SK-N-DZ (cell line): ENCODE measurements around the gene CDRT4.
"Not testable (repeated sequence)": the region's sequence is repeated elsewhere in the genome, so short reads cannot be mapped to it uniquely, and the experiment has no call there.

Experiments used
- DNase-seq: peaks from one replicate; pipeline ENCODE4 v3.0.0-alpha.2; 2015; ENCODE audit warnings: low spot score

CDRT4 gene

GRCh38 chr17:15456972-15457722, 10.3 kb downstream of the CDRT4 start:
- no peak for DNase-seq

- DNase-seq: no peak
Measured at GRCh38 chr17:15456496-15456895, 10.9 kb downstream of the CDRT4 start.

DNA sequence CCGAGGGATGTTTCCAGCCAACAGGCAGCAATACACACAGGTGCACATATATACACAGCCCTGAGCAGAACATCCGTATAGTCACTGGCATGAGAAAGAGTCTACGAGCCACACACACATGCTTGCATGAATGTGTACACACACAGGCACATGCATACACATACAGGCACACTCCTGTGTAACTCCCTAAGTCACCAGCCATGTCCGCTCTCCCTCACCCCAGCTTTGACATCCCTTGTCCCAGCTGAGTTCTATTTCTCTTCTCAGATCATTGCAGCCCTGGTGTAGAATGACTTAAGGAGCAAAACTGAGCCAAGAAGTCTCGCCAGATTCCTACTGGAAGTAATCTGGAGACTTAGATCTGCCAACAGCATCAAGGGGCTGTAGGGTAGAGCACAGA, 13.1 kb downstream of the CDRT4 start:
- no peak for DNase-seq

- no peak for DNase-seq
Measured at GRCh38 chr17:15453782-15454181, 13.6 kb downstream of the CDRT4 start.

DNA sequence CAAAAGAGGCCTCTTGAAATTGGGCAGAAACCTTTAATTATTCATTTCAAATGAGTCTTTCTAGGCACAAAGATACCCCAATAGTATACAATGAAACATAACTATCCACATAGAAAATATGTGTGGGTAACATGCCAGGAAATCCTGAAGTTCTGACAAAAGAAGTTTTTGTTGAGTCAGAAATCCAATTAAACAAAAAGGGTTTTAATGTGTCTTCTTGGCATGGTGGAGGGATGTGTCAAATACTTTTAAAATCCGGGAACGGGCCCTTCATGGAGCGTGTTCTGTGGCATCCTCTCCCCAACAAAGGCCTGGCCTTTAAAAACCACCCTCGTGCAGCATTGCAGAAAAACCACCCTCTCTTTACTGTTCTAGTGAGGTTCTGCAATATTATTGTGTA, 14.2 kb downstream of the CDRT4 start:
- DNase-seq: no peak

DNA sequence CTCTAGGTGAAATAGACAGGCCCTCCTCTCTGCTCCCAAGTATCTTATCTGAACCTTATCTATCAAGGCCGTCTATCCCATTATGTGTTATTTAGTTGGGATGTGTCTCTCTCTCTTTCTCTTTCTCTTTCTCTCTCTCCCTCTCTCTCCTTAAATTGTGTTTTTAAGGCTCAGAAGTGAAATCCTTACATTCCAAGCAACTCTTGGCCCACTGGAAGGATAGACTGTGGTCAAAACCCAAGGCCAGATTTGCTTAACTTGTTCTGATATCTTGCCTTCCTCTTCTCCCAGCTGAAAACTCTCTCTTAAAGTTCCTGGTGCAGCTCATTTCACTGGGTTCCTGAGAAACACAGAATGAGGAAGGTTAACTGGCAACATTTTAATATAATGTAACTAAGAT, 14.7 kb downstream of the CDRT4 start:
- DNase-seq: no peak

DNA sequence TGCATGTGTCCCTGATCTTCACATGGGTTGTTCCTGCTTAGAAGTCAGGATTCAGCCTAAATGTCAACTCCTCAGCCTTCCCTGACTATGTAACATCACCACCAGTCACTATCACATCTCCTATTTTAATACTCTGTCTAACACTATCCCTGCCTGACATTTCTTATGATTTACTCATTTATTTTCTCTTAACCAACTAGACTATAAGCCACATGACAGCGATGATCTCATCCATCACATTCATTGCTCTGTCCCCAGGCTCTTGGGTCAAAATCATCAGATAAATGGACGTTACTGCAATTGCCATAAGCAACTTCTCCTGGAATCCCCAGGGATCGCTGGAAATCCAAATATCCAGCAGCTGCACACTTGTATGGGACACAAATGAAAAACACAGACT, 15.7 kb downstream of the CDRT4 start:
- DNase-seq: no peak

DNA sequence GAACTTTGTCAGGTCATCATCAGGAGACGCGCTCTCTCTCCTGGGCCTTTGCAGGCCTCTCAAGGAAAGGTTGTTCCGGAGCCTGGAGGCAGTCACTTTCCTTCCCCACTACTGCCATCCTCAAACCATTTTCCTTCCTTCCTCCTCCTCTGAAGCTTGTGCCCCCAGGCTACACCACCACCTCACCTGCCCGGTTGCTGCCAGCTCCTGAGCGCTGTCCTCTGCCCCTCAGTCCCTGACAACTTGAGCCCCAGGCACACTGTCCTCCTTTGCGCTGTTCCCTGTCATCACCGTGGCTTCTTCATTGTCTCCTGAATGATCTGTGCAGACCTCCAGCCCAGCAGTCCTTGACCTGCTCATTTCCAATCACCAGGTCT, 18.9 kb downstream of the CDRT4 start:
- DNase-seq: no peak

GRCh38 chr17:15447928-15448579, 19.4 kb downstream of the CDRT4 start:
- no peak for DNase-seq

DNA sequence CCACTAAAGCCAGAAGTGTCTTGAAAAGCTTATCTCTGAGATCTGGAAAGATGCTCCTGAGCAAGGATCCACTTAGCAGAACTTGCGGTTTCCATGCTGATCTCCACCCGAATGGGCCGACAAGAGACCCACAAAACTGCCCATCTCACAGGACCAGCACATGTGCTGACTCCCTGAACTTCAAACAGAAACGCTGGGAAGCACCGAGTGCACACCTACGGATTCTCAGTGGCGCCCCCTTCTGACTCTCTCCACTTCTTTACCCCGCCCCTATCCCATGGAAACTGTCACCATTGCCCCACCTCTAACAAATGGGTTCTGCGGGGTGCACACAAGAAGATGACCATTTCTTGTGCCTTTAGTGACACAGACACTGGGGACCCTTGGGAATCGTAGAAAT, 21.4 kb downstream of the CDRT4 start:
- no peak for DNase-seq

DNA sequence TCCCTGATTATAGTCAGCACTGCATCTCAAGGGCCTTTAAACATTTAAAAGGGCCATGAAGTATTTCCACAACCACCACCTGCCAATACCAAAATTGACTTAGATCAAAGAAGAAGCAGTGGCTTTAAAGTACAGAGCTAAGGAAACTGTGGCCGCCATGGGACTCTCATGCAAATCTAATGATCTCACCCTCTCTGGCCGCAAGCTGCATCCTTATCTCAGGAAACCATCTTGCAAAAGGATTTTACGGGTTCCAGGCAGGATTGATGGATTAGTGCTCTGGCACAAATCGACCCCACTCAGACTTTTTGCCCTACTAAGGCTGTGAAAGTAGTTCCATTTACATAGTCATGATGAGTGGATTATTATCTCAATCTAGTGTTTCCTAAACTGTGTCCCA, 22.6 kb downstream of the CDRT4 start:
- DNase-seq: peak; percentile 77

- no peak for DNase-seq
Measured at GRCh38 chr17:15442311-15443180, 24.9 kb downstream of the CDRT4 start.

- no peak for DNase-seq
Measured at GRCh38 chr17:15441315-15441714, 26.1 kb downstream of the CDRT4 start.

DNA sequence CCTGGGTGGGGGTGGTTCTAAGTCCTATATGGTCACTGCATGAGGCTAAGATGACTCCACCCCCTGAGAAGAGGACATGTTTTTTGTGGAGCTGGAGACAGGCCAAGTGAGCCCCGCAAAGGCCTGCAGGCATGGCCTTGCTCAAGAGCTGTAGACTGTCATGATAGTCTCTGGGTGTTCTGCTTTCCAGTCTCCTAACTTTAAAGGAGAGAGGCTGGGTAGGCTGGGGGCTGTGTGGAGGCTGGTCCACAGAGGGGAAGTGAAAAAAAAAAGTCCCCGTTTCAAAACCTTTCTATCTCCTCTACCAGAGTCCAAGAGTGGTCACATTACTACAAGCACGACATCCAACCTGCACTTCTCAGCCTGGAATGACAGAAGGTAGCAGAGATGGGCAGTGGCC, 27.1 kb downstream of the CDRT4 start:
- no peak for DNase-seq

GRCh38 chr17:15439205-15439985, 28.0 kb downstream of the CDRT4 start:
- DNase-seq: not testable (repeated sequence)

DNA sequence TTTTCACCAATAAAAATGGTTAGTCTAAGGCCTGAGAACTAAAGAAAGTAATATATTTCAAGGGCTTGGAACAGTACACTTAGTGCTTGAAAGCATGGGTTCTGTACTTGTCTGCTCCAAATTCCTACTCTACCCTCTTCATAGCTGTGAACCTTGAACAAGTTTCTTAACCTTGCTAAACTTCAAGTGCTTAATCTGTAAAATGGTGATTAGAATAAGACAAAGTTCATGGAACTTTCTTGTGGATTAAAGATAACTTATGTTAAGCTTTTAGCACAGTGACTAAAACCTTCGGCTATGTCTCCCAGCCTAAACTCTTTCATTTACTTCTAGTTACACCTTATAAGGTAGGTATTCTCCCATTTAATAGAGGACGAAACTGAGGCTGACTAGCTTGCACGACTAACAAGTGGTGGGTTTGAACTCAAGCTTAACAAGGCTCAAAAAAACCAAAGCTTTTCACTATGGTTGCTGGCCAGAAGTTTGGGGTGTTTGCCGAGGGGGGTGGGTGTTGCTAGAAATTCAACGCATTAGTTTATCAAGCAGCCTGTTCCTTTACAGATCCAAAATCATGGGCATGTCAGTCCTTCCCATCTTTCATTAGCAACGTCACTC, 28.8 kb downstream of the CDRT4 start:
- DNase-seq: no peak

- DNase-seq: no peak
Measured at GRCh38 chr17:15437303-15437635, 30.2 kb downstream of the CDRT4 start.

GRCh38 chr17:15436473-15437302, 30.7 kb downstream of the CDRT4 start:
- DNase-seq: no peak

- DNase-seq: no peak
Measured at GRCh38 chr17:15434956-15435355, 32.5 kb downstream of the CDRT4 start.

- no peak for DNase-seq
Measured at GRCh38 chr17:15432807-15433611, 34.4 kb downstream of the CDRT4 start.
